Measurements from ENCODE around the gene PYDC1.
"Not testable (repeated sequence)": the region's sequence is repeated elsewhere in the genome, so short reads cannot be mapped to it uniquely, and the experiment has no call there.

The PYDC1 gene

GRCh38 chr16:31181102-31181830 lies 35.7 kb downstream of the PYDC1 start:
- H4K20me1 ChIP-seq (ENCODE audit: insufficient read depth, low read length), result peaks cover 41% of the 10 kb centered on the region
- H3K4me3 ChIP-seq (ENCODE audit: low read length), result peak overlapping the region; percentile 89
- H3F3A ChIP-seq (ENCODE audit: insufficient read depth, low read length), result peaks cover 16% of the 10 kb centered on the region
- TF ChIP-seq EZH2phosphoT487 (IDR thresholded peaks at IDR 0.05; ENCODE audit: low read length), result no peak
- no peak for TF ChIP-seq EZH2 (optimal IDR thresholded peaks at IDR 0.05; ENCODE audit: low read depth, low read length)
- TF ChIP-seq CTCF (IDR thresholded peaks at IDR 0.05; ENCODE audit: low read length), result no peak
- H3K36me3 ChIP-seq (replicated peaks; ENCODE audit: insufficient read depth, low read length), result peaks cover 29% of the 10 kb centered on the region
- H3K79me2 ChIP-seq (ENCODE audit: low read length), result peaks cover 61% of the 10 kb centered on the region
- H3K4me1 ChIP-seq (ENCODE audit: low read length), result peaks cover 21% of the 10 kb centered on the region
- H3K27ac ChIP-seq (ENCODE audit: low read length), result peak overlapping the region; percentile 68; the same call in 1 of the 2 replicates
- H2AFZ ChIP-seq (ENCODE audit: low read length), result no peak overlapping the region
- peak overlapping the region; percentile 96 for H3K4me2 ChIP-seq (ENCODE audit: low read depth, low read length)
- H3K9me3 ChIP-seq (replicated peaks; ENCODE audit: insufficient read depth, low read length), result no peaks in the 10 kb centered on the region
- H3K27me3 ChIP-seq (replicated peaks; ENCODE audit: insufficient read depth, low read length), result peaks cover 12% of the 10 kb centered on the region
- no peaks in the 10 kb centered on the region for H3K9me2 ChIP-seq (replicated peaks; ENCODE audit: insufficient read depth, low read length)
- H3K9ac ChIP-seq (ENCODE audit: low read length), result peak overlapping the region; percentile 96; the same call in 1 of the 2 replicates
- no peak for DNase-seq

GRCh38 chr16:31179747-31180459 lies 37.0 kb downstream of the PYDC1 start, which contains the start of gene FUS:
Gene FUS (plus strand): TSS chr16:31180139. CDS start chr16:31180215, 76 bp downstream.
- peaks cover 16% of the 10 kb centered on the region for H3F3A ChIP-seq (ENCODE audit: insufficient read depth, low read length)
- peaks cover 15% of the 10 kb centered on the region for H3K36me3 ChIP-seq (replicated peaks; ENCODE audit: insufficient read depth, low read length)
- TF ChIP-seq EZH2phosphoT487 (IDR thresholded peaks at IDR 0.05; ENCODE audit: low read length), result no peak
- no peak for TF ChIP-seq EZH2 (optimal IDR thresholded peaks at IDR 0.05; ENCODE audit: low read depth, low read length)
- H4K20me1 ChIP-seq (ENCODE audit: insufficient read depth, low read length), result peaks cover 34% of the 10 kb centered on the region
- H3K27me3 ChIP-seq (replicated peaks; ENCODE audit: insufficient read depth, low read length), result peaks cover 20% of the 10 kb centered on the region
- H3K9ac ChIP-seq (ENCODE audit: low read length), result peak within 1 kb of the TSS; percentile 96
- peaks cover 47% of the 10 kb centered on the region for H3K79me2 ChIP-seq (ENCODE audit: low read length)
- H3K4me2 ChIP-seq (ENCODE audit: low read depth, low read length), result peak within 1 kb of the TSS; percentile 96
- H2AFZ ChIP-seq (ENCODE audit: low read length), result peak within 1 kb of the TSS; percentile 52
- no peaks in the 10 kb centered on the region for H3K9me2 ChIP-seq (replicated peaks; ENCODE audit: insufficient read depth, low read length)
- H3K27ac ChIP-seq (ENCODE audit: low read length), result peak within 1 kb of the TSS; percentile 68
- peak within 1 kb of the TSS; percentile 89 for H3K4me3 ChIP-seq (ENCODE audit: low read length)
- H3K9me3 ChIP-seq (replicated peaks; ENCODE audit: insufficient read depth, low read length), result no peaks in the 10 kb centered on the region
- peak; percentile 94 for DNase-seq
- peaks cover 21% of the 10 kb centered on the region for H3K4me1 ChIP-seq (ENCODE audit: low read length)

- no peak for DNase-seq
Observed at GRCh38 chr16:31179219-31179746, 37.7 kb downstream of the PYDC1 start.

GRCh38 chr16:31177136-31177535 lies 39.8 kb downstream of the PYDC1 start:
- Histone ChIP-seq H3K27ac (ENCODE audit: low read length) (no peak overlapping the region), H3K4me2 (ENCODE audit: low read depth, low read length) (no peak overlapping the region), H3K9me2 (replicated peaks; ENCODE audit: insufficient read depth, low read length) (no peaks in the 10 kb centered on the region), H3K9ac (ENCODE audit: low read length) (no peak overlapping the region), H3K27me3 (replicated peaks; ENCODE audit: insufficient read depth, low read length) (peaks cover 41% of the 10 kb centered on the region), H2AFZ (ENCODE audit: low read length) (no peak overlapping the region), H3K79me2 (ENCODE audit: low read length) (peaks cover 22% of the 10 kb centered on the region), H3K36me3 (replicated peaks; ENCODE audit: insufficient read depth, low read length) (0 out of 2 replicates have a peak, but pooled peaks cover under 1% of the 10 kb centered on the region), H4K20me1 (ENCODE audit: insufficient read depth, low read length) (peaks cover 15% of the 10 kb centered on the region), H3F3A (ENCODE audit: insufficient read depth, low read length) (peaks cover 16% of the 10 kb centered on the region), H3K4me3 (ENCODE audit: low read length) (no peak overlapping the region), H3K9me3 (replicated peaks; ENCODE audit: insufficient read depth, low read length) (no peaks in the 10 kb centered on the region), H3K4me1 (ENCODE audit: low read length) (peaks cover 21% of the 10 kb centered on the region)
- TF ChIP-seq CTCF (IDR thresholded peaks at IDR 0.05; ENCODE audit: low read length), result no peak
- TF ChIP-seq EZH2 (optimal IDR thresholded peaks at IDR 0.05; ENCODE audit: low read depth, low read length), result no peak
- no peak for TF ChIP-seq EZH2phosphoT487 (IDR thresholded peaks at IDR 0.05; ENCODE audit: low read length)
- DNase-seq, result no peak

More at GRCh38 chr16:31179219-31179746, 37.7 kb downstream of the PYDC1 start:
- peaks cover 26% of the 10 kb centered on the region for H3K27me3 ChIP-seq (replicated peaks; ENCODE audit: insufficient read depth, low read length)
- peaks cover 34% of the 10 kb centered on the region for H4K20me1 ChIP-seq (ENCODE audit: insufficient read depth, low read length)
- peaks cover 21% of the 10 kb centered on the region for H3K4me1 ChIP-seq (ENCODE audit: low read length)
- H3K79me2 ChIP-seq (ENCODE audit: low read length), result peaks cover 43% of the 10 kb centered on the region
- H3K4me3 ChIP-seq (ENCODE audit: low read length), result peak overlapping the region; percentile 89
- H3K9ac ChIP-seq (ENCODE audit: low read length), result peak overlapping the region; percentile 96; the same call in 1 of the 2 replicates
- H3F3A ChIP-seq (ENCODE audit: insufficient read depth, low read length), result peaks cover 16% of the 10 kb centered on the region
- peaks cover 12% of the 10 kb centered on the region for H3K36me3 ChIP-seq (replicated peaks; ENCODE audit: insufficient read depth, low read length)
- H3K4me2 ChIP-seq (ENCODE audit: low read depth, low read length), result peak overlapping the region; percentile 96
- peak overlapping the region; percentile 52 for H2AFZ ChIP-seq (ENCODE audit: low read length)
- H3K9me3 ChIP-seq (replicated peaks; ENCODE audit: insufficient read depth, low read length), result no peaks in the 10 kb centered on the region
- peak overlapping the region; percentile 68; the same call in 1 of the 2 replicates for H3K27ac ChIP-seq (ENCODE audit: low read length)
- no peaks in the 10 kb centered on the region for H3K9me2 ChIP-seq (replicated peaks; ENCODE audit: insufficient read depth, low read length)
- TF ChIP-seq EZH2phosphoT487 (IDR thresholded peaks at IDR 0.05; ENCODE audit: low read length), result no peak

GRCh38 chr16:31170048-31170447 lies 46.9 kb downstream of the PYDC1 start:
- H3K36me3 ChIP-seq (replicated peaks; ENCODE audit: insufficient read depth, low read length); DNase-seq; H3K79me2 ChIP-seq (ENCODE audit: low read length); H3K4me3 ChIP-seq (ENCODE audit: low read length); H3K9me2 ChIP-seq (replicated peaks; ENCODE audit: insufficient read depth, low read length); H3F3A ChIP-seq (ENCODE audit: insufficient read depth, low read length); H3K4me2 ChIP-seq (ENCODE audit: low read depth, low read length); H3K27ac ChIP-seq (ENCODE audit: low read length); H3K4me1 ChIP-seq (ENCODE audit: low read length); H3K9me3 ChIP-seq (replicated peaks; ENCODE audit: insufficient read depth, low read length); H2AFZ ChIP-seq (ENCODE audit: low read length); H4K20me1 ChIP-seq (ENCODE audit: insufficient read depth, low read length); H3K9ac ChIP-seq (ENCODE audit: low read length): not testable (repeated sequence)
- H3K27me3 ChIP-seq (replicated peaks; ENCODE audit: insufficient read depth, low read length), result peaks cover 48% of the 10 kb centered on the region
